ACC112 (cell line): ENCODE results near the gene TATDN2.
A peak's percentile ranks its signal among the peaks of the same experiment; 100 is the strongest.

Experiments used
- H2AFZ ChIP-seq: fragments of 200-600 bp; sonication (generic); one replicate; pipeline ENCODE4 v1.6.0; 2017; ENCODE audit warnings: antibody characterized with exemption, low read length; ENCODE audit not compliant: unreplicated experiment
- H3K27ac ChIP-seq: fragments of 200-600 bp; sonication (generic); 2 replicates; pipeline ENCODE4 v1.5.1; 2014; ENCODE audit warnings: low read depth, mild to moderate bottlenecking, antibody characterized with exemption, low read length, moderate library complexity
- H3K27me3 ChIP-seq: fragments of 200-600 bp; sonication (generic); 2 replicates; pipeline ENCODE4 v1.6.1; 2014; ENCODE audit warnings: mild to moderate bottlenecking, antibody characterized with exemption, low read length, moderate library complexity, mixed read lengths; ENCODE audit not compliant: insufficient read depth
- H3K36me3 ChIP-seq: fragments of 200-600 bp; sonication (generic); 2 replicates; pipeline ENCODE4 v1.6.1; 2016; ENCODE audit warnings: mild to moderate bottlenecking, antibody characterized with exemption, low read length, moderate library complexity, mixed read lengths; ENCODE audit not compliant: insufficient read depth
- H3K4me1 ChIP-seq: fragments of 200-600 bp; sonication (generic); one replicate; pipeline ENCODE4 v1.6.1; 2016; ENCODE audit warnings: low read length, mixed read lengths; ENCODE audit not compliant: insufficient read depth, unreplicated experiment, control insufficient read depth
- H3K4me3 ChIP-seq: fragments of 200-600 bp; sonication (generic); 2 replicates; pipeline ENCODE4 v1.5.1; 2014; ENCODE audit warnings: mild to moderate bottlenecking, low read depth, low read length
- H3K79me2 ChIP-seq: fragments of 200-600 bp; sonication (generic); one replicate; pipeline ENCODE4 v1.6.0; 2016; ENCODE audit warnings: low read length; ENCODE audit not compliant: control insufficient read depth, unreplicated experiment, insufficient read depth

TATDN2 gene

DNA sequence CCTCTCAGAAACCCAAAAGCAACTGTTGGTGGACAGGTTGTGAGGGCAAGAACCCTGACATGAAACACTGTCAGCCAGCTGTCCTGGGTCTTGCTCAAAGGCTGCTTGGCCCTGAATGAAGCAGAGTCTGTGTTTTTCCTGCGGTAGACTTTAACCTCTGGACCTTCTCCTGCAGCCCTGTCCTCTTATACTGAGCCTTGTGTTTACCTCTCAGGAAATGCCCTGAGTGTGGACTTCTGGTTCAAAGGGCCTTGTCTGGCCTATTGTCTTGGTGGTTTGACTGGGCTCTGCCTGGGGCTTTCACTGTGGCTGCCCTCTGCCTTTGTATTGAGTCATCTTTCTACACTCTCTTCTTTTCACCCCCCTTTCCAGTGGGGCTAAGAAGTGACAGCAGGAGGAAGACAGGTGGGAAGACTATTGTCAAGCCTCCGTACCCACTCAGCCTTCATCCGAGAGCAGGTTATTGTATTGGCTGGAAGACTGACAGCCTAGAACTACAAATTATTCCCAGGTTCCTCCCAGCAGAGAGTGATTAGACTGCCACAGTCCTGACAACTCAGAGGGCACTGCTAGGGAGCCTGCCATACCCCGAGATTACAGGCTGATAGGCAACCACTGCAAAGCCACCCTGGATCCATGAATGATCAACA lies 69.2 kb downstream of the TATDN2 start:
- Histone ChIP-seq H3K79me2 (peaks cover 52% of the 10 kb centered on the region), H3K27me3 (no peaks in the 10 kb centered on the region), H3K27ac (no peak overlapping the region), H3K4me1 (peaks cover 15% of the 10 kb centered on the region), H3K36me3 (peaks cover 38% of the 10 kb centered on the region; the same call in 1 of the 2 replicates), H3K4me3 (no peak overlapping the region), H2AFZ (no peak overlapping the region)

DNA sequence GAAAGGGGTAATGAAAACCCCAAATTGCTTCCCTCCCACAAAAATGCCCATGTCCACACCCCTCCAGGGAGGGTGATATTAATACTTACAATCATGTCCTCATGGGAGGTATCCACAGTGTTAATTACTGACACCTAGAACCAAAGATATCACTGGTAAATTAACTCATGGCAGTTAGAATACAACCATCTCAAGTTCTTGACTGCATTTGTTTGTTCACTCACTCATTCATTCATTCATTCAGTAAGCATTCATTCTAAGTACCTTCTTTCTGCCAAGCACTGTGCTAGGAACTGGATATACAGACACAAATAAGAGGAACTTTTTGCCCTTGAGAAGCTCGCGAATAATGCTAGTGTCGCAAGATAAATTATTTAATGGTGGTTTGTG lies 69.7 kb downstream of the TATDN2 start:
- Histone ChIP-seq H3K4me1 (peaks cover 15% of the 10 kb centered on the region), H3K36me3 (peaks cover 38% of the 10 kb centered on the region; the same call in 1 of the 2 replicates), H3K27me3 (no peaks in the 10 kb centered on the region), H3K27ac (no peak overlapping the region), H3K4me3 (no peak overlapping the region), H3K79me2 (peaks cover 52% of the 10 kb centered on the region), H2AFZ (no peak overlapping the region)

DNA sequence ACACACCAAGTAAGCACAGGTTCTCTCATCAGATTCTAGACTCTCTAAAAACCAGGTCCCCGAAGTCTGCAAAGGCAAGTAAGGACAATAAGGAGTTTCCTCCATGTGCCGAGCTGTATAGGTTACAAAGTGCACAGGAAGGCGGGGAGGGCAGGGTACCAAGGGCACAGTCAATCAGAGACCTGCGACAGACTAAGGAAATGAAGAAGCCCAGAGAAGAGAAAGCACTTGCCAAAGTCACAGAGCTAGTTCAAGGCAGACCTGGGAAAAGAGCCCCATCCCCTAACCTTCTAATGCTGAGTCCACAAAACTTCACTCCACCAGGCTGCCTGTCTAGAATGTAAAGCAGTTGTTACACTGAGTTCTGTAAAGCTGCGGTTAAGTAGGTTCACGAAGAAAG lies 71.0 kb downstream of the TATDN2 start:
- H3K4me3 ChIP-seq = peak overlapping the region; percentile 86
- H3K36me3 ChIP-seq = peaks cover 36% of the 10 kb centered on the region; the same call in 1 of the 2 replicates
- H3K79me2 ChIP-seq = peaks cover 51% of the 10 kb centered on the region
- no peak overlapping the region for H3K27ac ChIP-seq
- no peak overlapping the region for H2AFZ ChIP-seq
- H3K4me1 ChIP-seq = peaks cover 15% of the 10 kb centered on the region
- H3K27me3 ChIP-seq = no peaks in the 10 kb centered on the region

DNA sequence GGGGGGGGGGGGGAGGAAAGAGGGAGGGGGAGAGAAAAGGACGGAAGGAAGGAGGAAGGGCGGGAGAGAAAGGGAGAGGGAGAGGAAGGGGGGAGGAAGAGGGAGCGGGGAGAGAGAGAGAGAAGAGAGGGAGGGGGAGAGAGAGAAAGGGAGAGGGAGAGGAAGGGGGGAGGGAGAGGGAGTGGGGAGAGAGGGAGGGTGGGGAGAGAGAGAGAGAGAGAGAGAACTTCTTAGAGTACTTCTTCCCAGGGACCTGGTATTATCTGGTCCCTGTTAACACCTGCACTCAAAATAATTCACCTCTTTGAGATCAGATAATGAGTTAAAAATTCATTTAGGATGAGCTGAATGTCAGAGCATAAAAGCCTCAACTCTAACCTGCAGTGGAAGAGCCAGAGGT lies 71.5 kb downstream of the TATDN2 start:
- peak overlapping the region; percentile 81; the same call in 1 of the 2 replicates for H3K27ac ChIP-seq
- H3K4me1 ChIP-seq = peaks cover 15% of the 10 kb centered on the region
- peaks cover 31% of the 10 kb centered on the region; the same call in 1 of the 2 replicates for H3K36me3 ChIP-seq
- H3K27me3 ChIP-seq = peaks cover 4% of the 10 kb centered on the region; the same call in 1 of the 2 replicates
- peaks cover 45% of the 10 kb centered on the region for H3K79me2 ChIP-seq
- H2AFZ ChIP-seq = no peak overlapping the region
- peak overlapping the region; percentile 86 for H3K4me3 ChIP-seq

DNA sequence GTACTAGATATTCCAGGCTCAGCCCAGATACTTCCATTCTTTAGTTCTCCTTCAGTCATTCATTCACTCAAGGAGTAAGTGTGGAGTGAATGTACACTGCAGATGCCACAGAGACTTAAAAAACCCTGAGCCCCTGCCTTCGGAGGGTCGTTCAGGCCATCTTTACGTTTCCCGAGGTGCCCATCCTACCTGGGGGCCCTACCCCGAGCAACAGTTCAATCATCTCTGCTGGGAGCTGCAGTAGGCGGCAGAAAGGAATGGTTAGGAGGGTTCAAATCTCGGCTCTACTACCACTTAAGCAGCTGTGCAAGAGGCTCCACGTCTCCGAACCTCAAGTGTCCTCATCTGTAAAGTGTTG lies 72.0 kb downstream of the TATDN2 start:
- H3K27ac ChIP-seq = peak overlapping the region; percentile 81

DNA sequence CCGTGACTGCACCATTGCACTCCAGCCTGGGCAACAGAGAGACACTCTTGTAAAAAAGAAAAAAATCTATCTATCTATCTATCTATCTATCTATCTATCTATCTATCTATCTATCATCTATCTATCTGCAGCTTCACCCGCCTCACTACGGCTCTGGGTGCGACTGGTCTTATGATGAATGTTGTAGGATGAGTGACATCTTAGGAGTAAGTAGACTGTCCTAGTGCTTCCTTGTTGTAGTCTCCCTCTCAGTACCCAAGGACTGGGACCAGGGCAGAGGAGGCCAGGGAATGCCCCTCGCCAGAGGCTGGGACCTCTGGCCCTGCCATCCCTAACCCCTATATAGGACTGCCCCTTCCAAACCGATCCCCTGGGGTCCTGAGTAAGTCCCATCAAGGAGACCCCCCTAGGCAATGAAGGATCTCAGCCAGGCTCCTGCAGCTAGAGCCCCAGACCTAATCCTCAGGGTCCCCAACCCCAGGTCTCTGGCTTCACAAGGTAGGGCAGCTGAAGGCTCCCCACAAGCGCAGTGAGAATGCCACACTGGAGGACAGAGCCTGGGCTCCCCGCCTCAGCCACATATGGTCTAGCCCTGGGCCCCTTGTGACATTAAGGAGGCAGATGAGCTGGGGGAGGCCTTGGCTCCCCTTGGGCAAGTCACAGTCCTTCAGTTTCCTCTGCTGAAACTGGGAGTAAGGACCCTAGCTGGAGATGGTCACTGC lies 73.5 kb downstream of the TATDN2 start:
- Histone ChIP-seq H3K27ac (no peak overlapping the region), H3K4me1 (peaks cover 15% of the 10 kb centered on the region), H3K79me2 (peaks cover 40% of the 10 kb centered on the region), H2AFZ (peak overlapping the region; percentile 93), H3K27me3 (peaks cover 24% of the 10 kb centered on the region), H3K36me3 (peaks cover 21% of the 10 kb centered on the region; the same call in 1 of the 2 replicates), H3K4me3 (no peak overlapping the region)

More for the DNA sequence above, 72.0 kb downstream of the TATDN2 start:
- Histone ChIP-seq H3K4me3 (peak overlapping the region; percentile 86), H2AFZ (no peak overlapping the region), H3K4me1 (peaks cover 15% of the 10 kb centered on the region), H3K36me3 (peaks cover 28% of the 10 kb centered on the region; the same call in 1 of the 2 replicates), H3K79me2 (peaks cover 44% of the 10 kb centered on the region), H3K27me3 (peaks cover 9% of the 10 kb centered on the region)

DNA sequence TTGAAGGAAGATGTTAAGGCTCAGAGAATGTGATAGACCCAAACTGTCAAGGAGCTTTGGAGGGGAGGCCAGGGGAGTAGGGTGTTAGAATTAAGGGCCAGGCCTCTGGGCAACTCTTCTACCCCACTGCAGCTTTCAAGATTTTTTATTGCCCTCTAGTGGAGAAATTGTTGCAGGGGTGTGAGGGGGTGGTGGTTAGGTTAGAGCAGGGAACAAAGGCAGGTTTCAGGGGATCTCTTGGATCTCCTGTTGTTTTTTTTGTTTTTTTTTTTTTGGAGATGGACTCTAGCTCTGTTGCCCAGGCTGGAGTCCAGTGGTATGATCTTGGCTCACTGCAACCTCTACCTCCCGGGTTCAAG lies 74.1 kb downstream of the TATDN2 start:
- Histone ChIP-seq H2AFZ (no peak overlapping the region), H3K4me1 (peaks cover 15% of the 10 kb centered on the region), H3K27ac (no peak overlapping the region), H3K4me3 (no peak overlapping the region), H3K36me3 (peaks cover 17% of the 10 kb centered on the region; the same call in 1 of the 2 replicates), H3K79me2 (peaks cover 36% of the 10 kb centered on the region), H3K27me3 (peaks cover 29% of the 10 kb centered on the region)

DNA sequence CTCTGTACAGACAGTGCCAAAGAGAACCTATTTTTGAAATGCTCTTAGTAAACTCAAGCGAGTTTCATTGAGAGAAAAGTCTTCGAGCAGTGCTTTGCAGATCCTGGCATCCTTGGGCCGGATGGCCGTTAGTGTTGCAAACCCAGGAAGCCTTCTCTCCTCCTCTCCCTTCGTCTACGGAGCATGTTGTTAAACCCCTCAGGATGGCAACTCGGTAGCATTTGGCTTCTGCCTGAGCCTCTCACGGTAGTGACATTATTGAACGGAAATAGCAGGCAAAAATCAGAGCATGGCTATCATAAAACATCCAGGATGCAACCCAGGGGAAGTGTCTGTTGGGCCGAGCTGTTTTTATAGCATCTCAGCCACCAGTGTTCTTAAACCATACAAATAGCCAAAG lies 79.3 kb downstream of the TATDN2 start:
- Histone ChIP-seq H3K27ac (no peak overlapping the region), H3K4me1 (no peaks in the 10 kb centered on the region), H3K36me3 (no peaks in the 10 kb centered on the region), H3K4me3 (no peak overlapping the region), H2AFZ (no peak overlapping the region), H3K27me3 (peaks cover 81% of the 10 kb centered on the region), H3K79me2 (no peaks in the 10 kb centered on the region)

DNA sequence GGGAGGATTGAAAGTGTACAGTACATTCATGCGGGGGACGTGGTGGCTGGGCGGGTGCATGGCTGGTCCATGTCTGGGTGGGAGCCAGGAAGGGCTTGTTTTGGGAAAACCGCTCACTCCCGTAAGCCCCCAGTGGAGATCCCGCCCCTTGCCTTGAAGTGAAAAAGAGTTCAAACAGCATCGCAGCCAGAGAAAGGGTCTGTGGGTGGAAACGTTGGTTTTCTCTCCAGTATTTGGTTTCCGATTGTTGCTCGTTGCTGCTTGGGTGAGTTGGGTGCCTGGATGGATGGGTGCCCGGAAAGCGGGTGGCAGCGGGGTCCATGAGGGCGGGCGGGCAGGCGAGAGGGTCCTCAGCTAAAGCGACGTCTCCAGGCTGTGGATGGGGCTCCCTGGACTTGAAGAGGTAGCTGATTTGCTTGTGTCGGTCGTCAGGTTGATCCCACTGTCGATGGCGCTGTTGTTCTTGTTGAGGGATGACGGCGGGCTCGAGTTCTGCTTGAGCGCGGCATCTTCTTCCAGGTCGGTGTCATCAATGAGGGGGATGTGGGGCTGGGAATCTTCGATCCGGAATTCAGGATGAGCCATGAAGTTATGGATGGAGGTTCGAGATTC lies 80.3 kb downstream of the TATDN2 start:
- peaks cover 90% of the 10 kb centered on the region for H3K27me3 ChIP-seq

DNA sequence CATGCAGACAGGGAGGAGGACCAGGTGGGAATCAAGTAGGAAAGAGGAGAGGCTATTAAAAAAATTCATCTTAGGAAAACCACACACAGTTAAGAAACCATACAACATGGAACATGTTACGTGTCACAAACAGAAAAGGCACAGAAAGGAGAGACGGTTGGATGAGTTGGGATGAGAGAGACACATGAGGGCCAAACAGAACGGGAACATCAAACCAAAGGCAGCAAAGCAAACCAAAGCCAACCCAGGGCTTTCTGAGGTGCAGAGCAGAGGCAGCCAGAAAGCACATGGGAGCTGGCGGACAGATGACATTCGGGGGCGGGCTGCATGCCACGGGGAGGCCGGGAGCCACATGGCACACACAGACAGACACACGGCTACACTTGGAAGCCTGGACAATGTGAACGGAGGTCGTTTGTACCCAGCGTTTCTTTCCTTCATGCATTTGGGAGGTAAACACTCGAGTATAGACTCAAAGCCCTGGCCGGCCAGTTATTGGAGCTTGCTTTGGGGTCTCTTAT lies 81.3 kb downstream of the TATDN2 start:
- Histone ChIP-seq H3K4me1 (no peaks in the 10 kb centered on the region), H3K27ac (no peak overlapping the region), H3K4me3 (no peak overlapping the region), H2AFZ (no peak overlapping the region), H3K79me2 (no peaks in the 10 kb centered on the region), H3K27me3 (peaks cover 96% of the 10 kb centered on the region), H3K36me3 (no peaks in the 10 kb centered on the region)

More for the DNA sequence above, 80.3 kb downstream of the TATDN2 start:
- H3K4me1 ChIP-seq = no peaks in the 10 kb centered on the region
- H3K27ac ChIP-seq = no peak overlapping the region
- no peak overlapping the region for H3K4me3 ChIP-seq
- H2AFZ ChIP-seq = no peak overlapping the region
- H3K36me3 ChIP-seq = no peaks in the 10 kb centered on the region
- H3K79me2 ChIP-seq = no peaks in the 10 kb centered on the region
